Stimulated activated CD4-positive, alpha-beta T cell treated with anti-CD3 and anti-CD28 coated beads, Interleukin-4, amount 100 ng/mL, for 48 hours (primary cell): ENCODE results near the gene POM121L2.

Source experiments
- DNase-seq, 2 donors: peaks; one replicate each; pipeline ENCODE4 v3.0.0-alpha.2; 2020; ENCODE audit warnings: low read depth in 2 of 2

POM121L2 gene

DNA sequence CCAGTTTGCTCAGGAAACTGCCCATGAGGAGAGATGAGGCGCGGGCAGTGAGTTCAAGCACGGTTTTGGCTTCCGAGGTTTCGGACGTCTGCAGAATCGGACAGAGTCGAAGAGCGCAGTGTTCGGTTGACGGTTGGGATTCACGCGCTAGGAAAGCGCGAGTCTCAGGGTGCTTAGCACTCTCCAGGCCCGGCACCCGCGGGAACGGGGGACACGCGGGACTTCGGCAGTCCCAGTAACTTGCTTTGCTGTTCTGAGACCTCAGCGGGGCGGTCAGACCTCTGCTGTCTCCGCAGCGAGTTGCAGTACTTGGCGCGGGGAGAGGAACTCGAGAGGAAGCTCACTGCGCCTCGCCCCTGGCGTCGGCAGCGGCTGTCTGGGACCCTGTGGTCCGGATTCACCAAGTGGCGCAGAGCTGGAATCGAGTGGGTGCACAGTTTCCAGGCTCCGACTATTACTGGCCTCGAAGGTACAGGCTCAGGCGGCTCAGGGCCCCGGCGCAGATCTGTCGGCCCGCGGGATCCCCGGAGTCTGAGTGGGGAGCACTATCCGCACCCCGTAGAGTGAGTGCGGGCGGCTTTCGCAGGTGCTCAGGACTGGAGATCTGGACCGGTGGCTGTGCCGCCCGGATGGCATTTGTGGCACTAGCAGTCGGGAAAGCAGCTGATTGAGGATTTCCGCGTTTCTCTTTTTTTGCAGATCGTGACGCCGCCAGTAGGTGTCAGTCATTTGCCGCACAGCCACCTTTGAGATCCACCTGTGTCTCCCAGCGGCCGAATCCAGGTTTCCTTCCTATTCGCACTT is at the start of gene POM121L2:
Gene POM121L2 (minus strand): TSS at position 128 of the 804 bp plus-strand sequence. CDS start 103 bp downstream, at position 25.
- DNase-seq, result peak; percentile 49 to 52

DNA sequence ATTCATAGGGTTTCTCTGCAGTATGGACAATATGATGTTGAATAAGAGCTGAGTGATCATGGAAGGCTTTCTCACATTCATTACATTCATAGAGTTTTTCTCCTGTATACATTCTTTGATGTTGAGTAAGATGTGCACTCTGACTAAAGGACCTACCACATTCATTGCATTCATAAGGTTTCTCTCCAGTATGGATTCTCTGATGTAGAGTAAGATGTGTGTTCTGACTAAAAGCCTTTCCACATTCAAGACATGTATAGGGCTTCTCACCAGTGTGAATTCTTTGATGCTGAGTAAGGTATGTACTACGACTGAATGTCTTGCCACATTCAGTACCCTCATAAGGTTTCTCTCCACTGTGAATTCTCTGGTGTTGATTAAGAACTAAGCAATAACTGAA is 47.2 kb upstream of the POM121L2 start:
- no peak for DNase-seq

GRCh38 chr6:27358786-27359185 is 46.7 kb upstream of the POM121L2 start:
- DNase-seq, result no peak

DNA sequence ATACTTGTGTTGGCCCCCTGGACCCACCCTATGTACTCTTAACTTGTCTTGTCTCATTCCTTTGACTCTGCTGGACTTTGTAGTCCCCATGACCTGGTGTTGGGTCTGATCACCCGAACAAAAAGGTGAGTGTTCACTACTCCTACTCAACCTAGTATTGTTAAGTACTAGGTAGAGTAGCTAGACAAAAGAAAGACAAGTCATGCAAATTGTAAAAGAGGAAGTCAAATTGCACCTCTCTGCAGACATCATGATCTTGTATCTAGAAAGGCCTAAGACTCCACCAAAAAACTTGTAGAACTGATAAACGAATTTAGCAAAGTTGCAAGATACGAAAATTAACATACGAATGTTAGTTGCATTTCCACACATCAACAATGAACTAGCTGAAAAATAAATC is 40.8 kb upstream of the POM121L2 start:
- DNase-seq, result no peak

DNA sequence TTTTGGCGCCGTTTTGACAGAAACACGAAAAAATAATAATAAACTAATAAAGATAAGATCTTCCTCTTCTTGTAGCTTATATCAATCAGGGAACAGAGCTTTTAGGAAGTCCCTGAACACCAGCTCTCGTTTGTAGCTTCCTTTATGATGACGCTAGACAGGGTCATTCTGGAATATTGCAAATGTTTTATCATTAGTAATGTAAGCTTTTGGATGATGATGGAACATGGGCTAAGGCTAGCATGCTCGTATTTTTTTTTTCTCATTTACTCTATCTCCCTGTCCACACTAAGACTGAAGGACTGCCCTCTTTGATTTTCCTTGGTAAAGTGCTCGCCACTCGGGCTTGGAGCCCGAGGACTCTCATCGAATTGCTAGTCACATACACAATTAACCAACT is 22.1 kb upstream of the POM121L2 start:
- no peak for DNase-seq

DNA sequence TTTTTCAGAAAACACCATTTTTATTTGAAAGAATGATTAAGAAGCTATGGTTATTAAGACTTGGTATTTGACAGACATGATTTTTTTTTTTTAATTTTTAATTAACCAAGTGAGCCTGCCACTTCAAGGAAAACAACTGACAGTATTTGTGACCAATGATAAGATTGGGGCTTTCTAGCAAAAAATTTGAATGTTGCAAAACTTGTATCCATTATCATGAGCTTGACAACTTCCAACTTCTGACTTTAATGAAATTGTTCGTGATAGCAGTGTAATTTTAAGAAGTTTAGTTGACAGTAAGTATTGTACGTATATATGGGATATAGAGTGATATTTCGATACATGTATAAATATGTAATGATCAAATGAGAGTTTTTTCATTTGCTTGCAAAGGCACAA is 21.6 kb upstream of the POM121L2 start:
- no peak for DNase-seq

DNA sequence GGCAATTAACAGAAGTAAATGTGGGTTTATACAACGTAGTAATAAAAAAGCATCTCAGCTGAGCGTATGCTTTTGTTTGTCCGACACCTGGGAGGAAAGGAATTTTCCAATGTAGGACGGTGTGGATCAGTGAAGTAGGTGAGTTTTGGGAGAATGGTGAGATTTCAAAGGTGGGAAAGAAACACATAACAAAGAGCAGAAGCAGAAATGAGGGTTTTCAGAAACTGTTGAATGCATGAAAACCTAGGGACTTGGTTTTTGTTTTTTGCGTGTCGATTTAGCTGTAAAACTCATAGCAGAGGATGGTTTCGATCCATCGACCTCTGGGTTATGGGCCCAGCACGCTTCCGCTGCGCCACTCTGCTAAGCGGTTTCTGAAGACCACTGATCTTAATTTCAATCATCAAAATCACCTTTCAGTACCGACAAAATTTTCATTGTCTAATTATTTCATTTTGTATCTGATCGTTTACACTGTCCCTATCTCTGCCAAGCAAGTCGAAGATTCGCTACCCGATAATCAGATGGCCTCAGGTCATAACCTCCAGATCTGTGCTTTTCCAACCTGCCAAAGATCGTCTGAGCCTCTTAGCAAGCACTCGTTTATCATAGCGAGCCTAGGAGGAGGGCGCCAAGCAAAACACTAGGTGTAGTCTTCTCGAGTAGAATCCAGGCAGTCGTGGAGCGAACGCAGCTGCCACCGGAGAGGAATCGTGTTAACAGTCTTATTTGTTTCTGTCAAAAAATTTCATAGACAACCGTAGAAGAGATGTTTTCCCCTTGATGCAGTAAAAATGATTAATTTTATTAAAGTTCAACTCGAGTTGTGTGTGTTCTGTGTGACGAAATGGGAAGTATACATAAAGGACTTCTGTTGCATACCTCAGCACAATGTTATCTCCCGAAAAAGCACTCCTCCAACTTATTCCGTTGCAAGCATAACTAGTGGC is 20.9 kb upstream of the POM121L2 start:
- DNase-seq, result peak; percentile 35 to 41

- no peak for DNase-seq
Measured at GRCh38 chr6:27327023-27327738, 15.1 kb upstream of the POM121L2 start.

DNA sequence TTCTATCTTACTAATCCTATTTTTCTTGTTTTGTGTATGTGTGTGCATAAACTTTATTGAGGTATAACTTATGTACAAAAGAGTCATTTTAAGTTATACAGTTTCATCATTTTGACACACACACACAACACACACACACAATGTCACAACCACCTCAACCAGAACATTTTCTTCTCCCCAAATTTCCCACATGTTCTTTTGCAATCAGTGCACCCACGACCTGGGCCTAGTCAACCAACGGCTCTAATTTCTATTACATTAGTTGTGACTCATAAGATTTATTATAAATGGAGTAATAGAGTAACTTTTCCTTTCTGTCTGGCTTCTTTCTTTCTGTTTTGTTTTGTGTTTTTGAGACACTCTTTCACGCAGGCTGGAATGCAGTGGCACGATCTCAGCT is 9.8 kb upstream of the POM121L2 start:
- no peak for DNase-seq

DNA sequence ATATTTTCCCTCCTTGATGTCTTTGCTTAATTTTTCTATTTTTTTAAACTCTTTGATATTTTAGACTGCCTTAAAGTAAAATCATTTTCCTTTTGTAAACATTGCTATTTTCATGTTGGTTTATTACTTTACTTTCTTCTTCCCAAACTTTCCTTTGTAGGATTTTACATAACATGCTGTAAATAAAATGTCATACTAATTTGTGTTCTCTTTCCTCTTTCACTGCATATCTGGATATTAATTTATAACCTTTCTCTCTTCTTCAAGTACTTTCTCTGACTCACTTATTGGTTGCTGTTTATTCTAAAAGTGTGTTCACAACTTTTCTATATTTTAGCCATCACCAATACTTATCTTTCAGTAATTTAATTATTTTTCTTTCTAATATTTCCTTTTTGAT is 9.3 kb upstream of the POM121L2 start:
- no peak for DNase-seq

DNA sequence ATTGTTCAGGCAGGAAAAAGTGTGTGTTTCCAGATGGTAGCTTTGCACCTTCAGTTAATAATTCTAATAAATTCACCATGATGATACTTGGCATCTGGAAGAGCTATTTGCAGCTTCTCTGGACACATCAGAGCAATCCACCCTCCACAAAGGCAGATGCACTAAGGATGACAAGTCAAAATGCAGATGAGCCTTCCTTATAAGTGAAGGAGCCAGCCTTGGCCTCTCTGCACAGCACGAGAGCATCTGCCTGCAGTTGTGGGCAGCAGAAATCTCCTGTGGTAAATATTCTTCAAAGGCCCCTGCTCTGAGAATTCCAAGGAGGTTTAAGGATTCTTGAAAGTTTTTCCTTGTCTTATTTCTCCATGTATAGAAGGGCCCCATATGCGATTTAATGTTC is 6.9 kb upstream of the POM121L2 start:
- DNase-seq, result no peak

DNA sequence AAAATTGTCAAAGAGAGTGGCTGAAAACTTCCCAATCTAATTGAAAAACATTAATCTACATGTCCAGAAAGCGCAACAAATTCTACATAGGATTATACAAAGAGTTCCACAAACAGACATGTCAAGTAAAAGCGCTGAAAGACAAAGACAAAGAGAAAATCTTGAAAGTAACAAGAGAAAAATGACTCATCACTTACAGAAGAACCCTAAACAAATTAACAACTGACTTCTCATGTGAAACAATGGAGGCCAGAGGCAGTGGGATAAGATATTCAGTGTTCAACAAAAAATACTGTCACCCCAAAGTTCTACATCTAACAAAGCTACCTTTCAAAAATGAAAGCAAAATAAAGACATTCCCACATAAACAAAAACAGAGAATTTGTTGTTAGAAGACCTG is 2.0 kb upstream of the POM121L2 start:
- no peak for DNase-seq

- no peak for DNase-seq
Measured at GRCh38 chr6:27312950-27313271, 838 bp upstream of the POM121L2 start.

DNA sequence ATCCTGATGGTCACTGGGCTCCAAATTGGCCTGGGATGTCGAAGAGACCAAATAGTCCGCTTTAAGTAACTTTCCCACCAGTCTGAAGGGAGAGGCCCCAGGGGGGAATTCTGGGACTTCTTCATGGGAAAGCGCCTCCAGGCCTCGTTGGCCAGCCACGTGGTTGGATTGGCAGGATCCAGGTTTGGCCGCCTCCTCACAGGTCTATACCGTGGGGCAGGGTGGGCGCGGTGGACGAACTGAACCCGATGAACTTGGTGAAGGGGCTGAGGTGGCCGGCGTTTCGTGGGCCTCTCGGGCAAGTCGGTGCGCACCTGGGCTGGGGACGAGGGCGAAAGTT is 297 bp downstream of the POM121L2 start:
- DNase-seq, result no peak

- DNase-seq, result no peak
Measured at GRCh38 chr6:27303613-27304272, 8.3 kb downstream of the POM121L2 start.

DNA sequence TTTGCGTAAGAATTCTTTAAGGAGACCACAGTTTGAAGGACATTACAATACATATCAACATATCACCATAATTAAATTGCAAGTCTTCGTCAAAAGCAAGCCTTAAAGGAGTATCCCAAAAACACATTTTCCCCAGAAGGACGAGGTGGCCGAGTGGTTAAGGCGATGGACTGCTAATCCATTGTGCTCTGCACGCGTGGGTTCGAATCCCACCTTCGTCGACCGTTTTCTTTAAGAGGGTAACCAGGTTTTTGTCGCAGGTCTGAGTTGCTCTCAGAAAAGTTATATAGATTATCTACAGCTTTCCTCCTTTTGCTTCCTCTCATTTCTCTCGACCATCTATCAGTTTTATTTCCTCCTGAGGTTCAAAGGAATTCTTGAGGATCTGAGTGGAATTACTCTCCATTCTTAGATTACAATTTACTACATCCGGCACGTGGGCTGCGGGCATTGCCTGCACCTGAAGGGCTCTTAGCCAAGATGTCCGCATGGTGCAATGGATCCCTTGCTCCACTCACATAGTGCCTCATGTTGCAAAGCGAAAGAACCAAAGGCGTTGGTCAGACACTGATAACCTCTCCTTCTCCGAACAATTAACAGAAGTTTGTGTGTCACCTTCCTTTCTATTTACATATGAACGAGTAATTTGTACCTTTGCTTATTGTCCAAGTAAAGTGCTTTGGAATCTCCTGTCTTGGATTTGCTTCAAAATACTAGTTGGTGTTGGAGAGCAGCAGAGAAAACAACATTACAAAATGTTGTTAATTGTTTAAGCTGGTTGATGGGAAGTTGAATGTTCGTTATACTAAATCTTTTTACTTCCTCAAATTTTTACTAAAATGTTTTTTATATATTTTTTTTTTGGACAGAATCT is 14.0 kb downstream of the POM121L2 start:
- peak in 1 of 2 donors; percentile 30 for DNase-seq

DNA sequence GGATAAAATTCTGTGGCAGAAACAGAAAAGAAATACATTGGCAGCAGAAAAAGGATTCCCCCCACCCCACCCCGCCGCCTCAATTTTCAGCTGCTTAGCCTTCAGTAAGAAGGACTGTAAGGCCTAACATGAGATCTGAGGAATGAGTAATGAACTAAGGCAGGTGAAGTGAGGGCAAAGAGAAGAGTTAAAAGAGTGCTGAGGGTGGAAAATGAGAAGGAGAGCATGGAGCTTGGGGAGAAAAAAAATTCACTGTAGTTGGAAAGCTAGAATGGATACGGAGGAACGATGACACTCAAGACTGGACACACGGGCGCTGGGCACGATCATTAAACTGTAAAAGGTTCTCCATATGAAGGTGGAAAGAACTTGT is 14.6 kb downstream of the POM121L2 start:
- no peak for DNase-seq

GRCh38 chr6:27296106-27296783 is 15.8 kb downstream of the POM121L2 start:
- no peak for DNase-seq

GRCh38 chr6:27295301-27296079 is 16.6 kb downstream of the POM121L2 start:
- DNase-seq, result no peak

DNA sequence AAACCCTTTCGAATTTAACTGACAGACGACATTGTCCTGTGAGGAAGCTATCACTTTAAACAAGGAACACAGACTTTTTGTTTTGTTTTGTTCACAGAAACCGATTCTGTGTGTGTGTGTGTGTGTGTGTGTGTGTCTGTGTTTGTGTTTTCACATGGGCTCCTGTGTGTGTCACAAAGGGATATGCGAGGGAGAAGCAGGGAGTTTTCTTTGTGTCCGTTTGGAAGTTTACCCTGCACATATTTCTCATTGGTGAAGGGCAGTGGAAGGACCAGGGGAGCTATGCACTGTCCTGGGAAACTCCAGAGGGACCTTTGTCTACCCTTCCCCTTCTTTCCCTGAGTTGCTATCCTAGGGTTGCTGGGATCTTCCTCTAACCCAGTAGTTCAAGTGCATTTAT is 17.7 kb downstream of the POM121L2 start:
- DNase-seq, result no peak
